ENCODE results near the gene CBLN4.

Gene CBLN4

GRCh38 chr20:55947701-55948100, 57.6 kb downstream of the CBLN4 start:
- no peak overlapping the region for H3K27ac ChIP-seq (ENCODE audit: low read depth, low read length, severe bottlenecking)
- H3K4me1 ChIP-seq (ENCODE audit: control insufficient read depth, insufficient read depth, low read length, poor library complexity, severe bottlenecking) = no peaks in the 10 kb centered on the region
- no peak overlapping the region for H3K4me3 ChIP-seq (ENCODE audit: extremely low read depth, insufficient read depth, low read length, poor library complexity, severe bottlenecking)
- 74% methylated on average over 3 of the region's 5 CpGs; no CpG with 5 or more reads in 1 of the 2 experiments for WGBS, 2 experiments (ENCODE audit: insufficient coverage in 2 of 2)
- H3K9me3 ChIP-seq (ENCODE audit: control insufficient read depth, low read length) = peaks cover 49% of the 10 kb centered on the region
- H3K36me3 ChIP-seq (ENCODE audit: control insufficient read depth, insufficient read depth, low read length) = no peaks in the 10 kb centered on the region
